Occipital lobe (tissue), 2 donors: Measurements from ENCODE around the gene RNF166. TPM values are rescaled to one million over a fixed set of nuclear protein-coding genes. Genes with fewer than 3 reads are reported as not detected.
A peak's percentile ranks its signal among the peaks of the same experiment; 100 is the strongest.

Source experiments
- DNase-seq: peaks from one replicate; lab custom pipeline; 2025; lab: John Stamatoyannopoulos, UW
- total RNA-seq: library from RNA; depleted of rRNA; stranded (reverse); fragments of >200 nt; gene quantifications from one replicate; pipeline ENCODE4 v1.2.3, GENCODE V29; 2014

RNF166 gene
- total RNA-seq, 1 donor from 2014 or later, result 10.9 TPM

- DNase-seq, result no peak
These were observed 12.6 kb downstream of the RNF166 start for GRCh38 chr16:88693420-88694177.

DNA sequence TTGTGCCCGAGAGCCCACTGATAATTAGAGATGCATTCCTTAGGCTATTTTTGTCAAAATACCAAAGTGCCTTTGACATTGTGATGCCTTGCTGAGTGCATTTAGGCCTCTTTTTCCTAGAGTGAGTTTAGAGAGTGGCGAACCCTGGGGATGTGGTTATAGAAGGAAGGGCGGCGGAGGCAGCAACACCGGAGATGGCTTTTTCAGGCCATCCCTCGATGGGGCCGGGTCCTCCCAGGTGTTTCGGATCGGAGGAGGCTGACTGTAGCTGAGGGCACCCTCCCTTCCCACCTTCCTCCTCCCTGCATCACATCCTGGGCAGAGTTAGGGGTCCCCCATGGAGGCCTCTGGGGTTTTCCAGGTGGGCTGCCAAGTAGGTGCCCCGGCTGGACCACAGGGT lies 13.3 kb downstream of the RNF166 start:
- DNase-seq, result no peak

DNA sequence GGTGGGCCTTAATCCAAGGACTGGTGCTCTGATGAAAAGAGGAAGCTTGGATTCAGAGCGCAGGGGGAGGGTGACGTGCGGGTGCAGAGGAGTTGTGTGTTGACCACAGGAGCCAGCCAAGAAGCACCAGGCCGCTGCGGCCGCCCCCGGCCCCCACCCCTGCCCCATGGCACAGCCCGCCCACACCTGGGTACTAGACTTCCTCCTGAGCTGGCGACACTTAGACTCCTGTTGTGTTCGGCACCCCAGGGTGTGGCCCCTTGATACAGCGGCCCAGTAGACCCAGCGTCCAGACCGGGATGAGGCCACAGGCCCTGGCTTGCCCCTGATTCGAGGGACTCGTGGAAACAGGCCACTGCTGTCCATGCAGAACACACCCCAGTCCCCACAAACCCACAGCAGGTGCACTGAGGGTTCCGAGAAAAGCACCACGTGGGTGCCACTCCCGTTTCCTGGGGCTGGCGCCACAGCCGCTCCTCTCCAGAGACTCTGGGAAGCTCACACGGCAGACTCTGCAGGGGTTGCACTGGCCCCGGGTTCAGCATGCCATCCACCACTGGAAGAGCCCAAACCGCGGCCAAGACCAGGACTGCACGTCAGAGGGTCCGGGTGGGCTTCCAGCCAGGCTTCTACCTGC lies 14.2 kb downstream of the RNF166 start:
- DNase-seq, result no peak

DNA sequence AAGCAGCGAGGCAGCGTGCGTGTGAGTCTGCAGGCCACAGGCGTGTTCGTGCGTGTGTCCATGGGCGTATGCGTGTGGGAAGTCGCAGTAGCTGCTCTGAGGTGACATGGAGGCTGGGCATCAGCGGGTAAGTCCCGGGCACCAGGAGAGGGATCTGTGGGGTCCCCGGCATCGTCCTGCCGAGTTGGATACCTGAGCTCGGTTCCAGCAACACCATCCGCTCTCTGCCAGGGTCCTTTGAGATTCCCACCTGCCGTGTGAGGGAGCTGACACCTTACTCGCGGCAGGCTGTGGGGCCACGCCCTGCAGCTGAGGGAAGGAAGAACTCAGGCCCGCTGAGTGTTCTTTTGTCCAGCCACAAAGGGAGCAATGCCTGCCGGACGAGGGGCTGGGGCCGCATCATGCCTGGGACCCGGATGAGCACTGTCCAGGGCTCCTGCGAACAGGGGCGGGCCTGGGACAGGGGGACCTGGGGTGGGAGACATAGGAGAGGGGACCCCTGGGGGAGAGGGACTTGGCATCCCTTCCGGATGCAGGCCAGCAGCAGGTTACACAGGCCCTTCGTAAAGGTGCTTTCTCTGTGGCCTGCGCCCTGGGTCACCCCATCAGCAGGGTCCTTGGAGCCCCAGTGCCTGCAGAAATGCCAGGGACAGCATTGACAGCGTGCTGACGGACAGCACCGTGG lies 14.9 kb downstream of the RNF166 start:
- no peak for DNase-seq

- DNase-seq, result no peak
These were observed 15.7 kb downstream of the RNF166 start for GRCh38 chr16:88690341-88691128.

GRCh38 chr16:88688013-88688778 lies 18.0 kb downstream of the RNF166 start:
- peak; percentile 58 for DNase-seq

DNA sequence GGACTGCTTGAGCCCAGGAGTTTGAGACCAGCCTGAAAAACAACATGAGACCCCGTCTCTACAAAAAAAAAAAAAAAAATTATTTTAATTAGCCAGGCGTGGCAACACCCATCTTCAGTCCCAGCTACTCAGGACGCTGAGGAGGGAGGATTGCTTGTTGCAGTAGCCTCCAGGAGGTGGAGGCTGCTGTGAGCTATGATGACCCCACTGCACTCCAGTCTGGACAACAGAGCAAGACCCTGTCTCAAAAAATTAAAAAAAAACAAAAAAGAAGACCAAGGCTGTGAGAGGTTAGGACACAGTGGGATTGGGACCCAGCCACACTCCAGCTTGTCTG lies 18.6 kb downstream of the RNF166 start:
- DNase-seq, result no peak

GRCh38 chr16:88687254-88687576 lies 19.0 kb downstream of the RNF166 start:
- no peak for DNase-seq

DNA sequence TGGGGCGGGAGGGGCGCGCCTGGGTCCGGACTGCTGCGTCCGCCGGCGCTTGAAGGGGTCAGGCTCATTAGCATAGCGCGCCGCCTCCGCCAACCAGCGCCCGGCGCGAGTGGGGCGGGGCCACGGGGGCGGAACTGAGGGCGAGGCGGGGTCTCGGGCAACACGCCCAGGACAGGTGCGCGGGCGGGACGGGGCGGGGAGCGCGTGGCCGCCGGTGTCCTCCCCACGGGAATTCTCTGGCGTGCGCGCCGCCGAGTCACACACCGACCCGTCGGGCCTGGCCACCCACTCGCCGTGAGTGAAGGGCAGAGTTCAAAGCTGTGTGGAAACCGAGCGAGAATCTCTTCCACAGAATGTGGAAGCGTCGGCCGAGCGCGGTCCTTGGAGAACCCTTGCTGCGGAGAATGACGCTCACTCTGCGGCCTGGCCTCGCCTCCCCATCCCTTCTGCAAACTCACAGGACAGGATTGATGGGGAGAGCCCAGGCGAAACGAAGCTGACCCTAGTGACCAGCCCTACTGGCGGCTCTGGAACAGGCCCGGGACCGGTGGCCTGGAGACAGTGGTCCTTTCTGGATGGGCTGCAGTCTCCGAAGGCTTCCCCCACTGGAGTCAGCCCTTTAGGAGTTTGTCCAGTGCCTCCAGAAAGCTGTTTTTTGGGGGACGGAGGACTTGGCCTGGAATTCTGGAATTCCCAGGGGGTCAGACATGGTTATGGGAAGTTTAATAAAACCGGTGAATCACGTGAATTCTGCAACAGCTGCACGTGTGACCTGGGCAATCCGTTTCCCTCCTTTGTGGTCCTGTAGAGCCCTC lies 19.6 kb downstream of the RNF166 start, which contains the start of gene SNAI3:
SNAI3 (minus strand) TSS at position 69 of the 815 bp plus-strand sequence. CDS start 101 bp downstream, outside the sequence.
- DNase-seq, result peak; percentile 42

GRCh38 chr16:88686062-88686438 lies 20.2 kb downstream of the RNF166 start:
- DNase-seq, result no peak

DNA sequence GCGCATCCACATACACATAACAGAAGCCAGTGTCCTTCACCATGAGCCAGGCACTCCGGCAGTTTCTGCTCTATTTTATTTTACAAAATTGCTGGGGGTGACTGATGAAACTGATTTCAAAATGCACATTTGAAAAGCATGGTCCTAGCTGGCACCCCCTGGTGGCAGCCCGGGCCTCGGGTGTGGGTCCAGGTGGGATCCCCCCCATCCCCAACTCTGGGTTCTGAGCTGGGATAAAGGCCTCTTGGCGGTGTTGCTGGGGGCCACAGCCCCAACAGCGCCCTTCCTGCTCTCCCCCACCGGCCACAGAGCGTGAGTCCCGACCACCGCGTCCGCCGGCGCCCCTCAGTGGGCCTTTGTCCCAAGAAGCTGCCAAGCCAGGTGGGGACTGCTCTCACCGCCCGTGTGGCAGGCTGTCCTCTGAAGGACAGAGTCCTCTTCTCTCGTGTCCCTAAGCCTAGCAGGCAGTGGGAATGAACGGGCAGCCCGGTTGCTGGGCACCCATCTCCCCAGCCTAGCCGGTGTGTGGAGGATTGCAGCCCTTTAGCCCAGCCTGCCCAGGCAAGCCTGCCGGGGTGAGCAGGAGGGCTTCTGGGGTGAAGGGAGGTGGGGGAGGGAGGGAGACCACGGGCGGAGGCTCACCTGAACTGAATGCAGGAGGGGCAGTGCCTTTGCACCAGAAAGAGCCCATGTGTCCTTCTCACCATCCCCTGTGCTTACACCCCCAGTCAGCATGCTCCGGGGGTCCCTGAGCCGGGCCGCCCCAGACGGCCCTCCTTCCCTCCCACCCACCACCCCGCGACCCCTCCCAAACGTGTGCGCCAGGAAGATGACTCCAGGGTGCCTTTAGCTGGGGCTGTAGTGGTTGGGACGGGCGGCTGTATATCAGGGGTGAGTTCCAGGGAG lies 20.8 kb downstream of the RNF166 start:
- DNase-seq, result peak; percentile 31

- no peak for DNase-seq
These were observed 21.5 kb downstream of the RNF166 start for GRCh38 chr16:88684569-88685155.

GRCh38 chr16:88681709-88682451 lies 24.3 kb downstream of the RNF166 start:
- DNase-seq, result peak; percentile 79

DNA sequence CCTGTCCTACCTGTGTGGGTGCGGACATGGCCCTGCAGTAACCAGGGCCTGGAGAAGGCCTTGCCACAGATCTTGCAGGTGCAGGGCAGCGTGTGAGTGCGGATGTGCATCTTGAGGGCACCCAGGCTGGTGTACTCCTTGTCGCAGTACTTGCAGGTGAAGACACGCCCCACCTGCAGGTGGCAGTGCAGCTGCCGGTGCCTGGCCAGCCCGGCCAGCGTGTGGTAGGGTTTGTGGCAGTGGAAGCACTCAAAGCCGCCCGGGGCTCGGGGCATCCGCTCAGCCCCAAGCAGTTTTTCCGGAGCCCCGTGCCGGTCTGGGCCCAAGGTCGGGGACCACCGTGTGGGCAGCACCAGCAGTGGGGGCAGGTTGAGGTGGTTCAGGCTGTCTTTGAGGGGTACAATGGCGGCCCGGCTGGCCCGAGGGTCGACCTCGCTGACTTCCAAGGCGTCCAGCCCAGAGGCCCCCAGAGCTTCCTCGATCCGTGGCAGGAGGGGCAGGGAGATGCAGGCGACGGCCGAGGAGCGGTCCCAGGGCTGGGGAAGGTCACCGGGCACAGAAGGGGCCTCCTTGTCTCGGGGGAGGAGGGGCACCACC lies 25.0 kb downstream of the RNF166 start:
- no peak for DNase-seq

DNA sequence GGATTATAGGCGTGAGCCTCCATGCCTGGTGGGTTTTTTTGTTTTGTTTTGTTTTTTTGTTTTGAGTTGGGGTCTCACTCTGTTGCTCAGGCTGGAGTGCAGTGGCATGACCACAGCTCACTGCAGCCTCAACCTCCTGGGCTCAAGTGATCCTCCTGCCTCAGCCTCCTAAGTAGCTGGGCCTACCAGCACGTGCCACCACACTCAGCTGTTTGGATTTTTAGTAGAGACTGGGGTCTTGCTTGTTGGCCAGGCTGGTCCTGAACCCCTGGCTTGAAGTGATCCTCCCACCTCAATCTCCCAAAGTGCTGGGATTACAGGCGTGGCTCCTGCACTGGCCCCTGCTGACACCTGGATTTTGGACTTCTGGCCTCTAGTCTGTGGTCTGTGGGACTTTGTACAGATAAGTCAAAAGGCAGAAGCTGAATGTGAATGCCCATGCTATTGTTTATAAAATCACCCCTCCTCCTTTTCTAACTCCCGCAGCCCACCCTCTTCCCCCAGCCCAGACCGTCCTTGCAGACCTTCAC lies 25.6 kb downstream of the RNF166 start:
- DNase-seq, result no peak

GRCh38 chr16:88678224-88678979 lies 27.8 kb downstream of the RNF166 start:
- DNase-seq, result no peak

- no peak for DNase-seq
These were observed 28.5 kb downstream of the RNF166 start for GRCh38 chr16:88677721-88678120.
